HG02840 (cell line): ENCODE data around the gene LIN37.
A peak's percentile ranks its signal among the peaks of the same experiment; 100 is the strongest.
"Not testable (repeated sequence)": the region's sequence is repeated elsewhere in the genome, so short reads cannot be mapped to it uniquely, and the experiment has no call there.

ENCODE experiments used
- ATAC-seq: cut with Tn5 transposase; IDR thresholded peaks from one replicate; pipeline ENCODE4 v1.9.1; 2021; ENCODE audit warnings: mild to moderate bottlenecking, moderate library complexity, moderate number of reproducible peaks; ENCODE audit not compliant: unreplicated experiment, low FRiP score

LIN37 gene

GRCh38 chr19:35772362-35772761, 24.0 kb downstream of the LIN37 start:
- not testable (repeated sequence) for ATAC-seq

- no peak for ATAC-seq
These were observed 24.8 kb downstream of the LIN37 start for GRCh38 chr19:35773020-35773806.

GRCh38 chr19:35774274-35775045, 26.1 kb downstream of the LIN37 start:
- ATAC-seq: no peak

GRCh38 chr19:35775046-35775297, 26.6 kb downstream of the LIN37 start:
- ATAC-seq: no peak

GRCh38 chr19:35775298-35776101, 27.1 kb downstream of the LIN37 start, which contains the start of gene ARHGAP33:
Gene ARHGAP33 (plus strand): TSS chr19:35775564. CDS start chr19:35775659, 95 bp downstream.
- peak; percentile 91 for ATAC-seq

GRCh38 chr19:35776102-35776788, 27.9 kb downstream of the LIN37 start:
- no peak for ATAC-seq

- no peak for ATAC-seq
These were observed 28.9 kb downstream of the LIN37 start for GRCh38 chr19:35777086-35777841.

GRCh38 chr19:35777961-35778360, 29.6 kb downstream of the LIN37 start:
- ATAC-seq: no peak

GRCh38 chr19:35779033-35779432, 30.7 kb downstream of the LIN37 start:
- no peak for ATAC-seq

GRCh38 chr19:35780058-35780457, 31.7 kb downstream of the LIN37 start:
- no peak for ATAC-seq

GRCh38 chr19:35780717-35781116, 32.3 kb downstream of the LIN37 start:
- no peak for ATAC-seq

- ATAC-seq: no peak
These were observed 33.3 kb downstream of the LIN37 start for GRCh38 chr19:35781650-35782049.

- no peak for ATAC-seq
These were observed 34.2 kb downstream of the LIN37 start for GRCh38 chr19:35782589-35782988.

- ATAC-seq: no peak
These were observed 35.4 kb downstream of the LIN37 start for GRCh38 chr19:35783469-35784434.

GRCh38 chr19:35784503-35785338, 36.3 kb downstream of the LIN37 start:
- no peak for ATAC-seq

GRCh38 chr19:35785339-35785627, 36.9 kb downstream of the LIN37 start:
- no peak for ATAC-seq

- no peak for ATAC-seq
These were observed 38.2 kb downstream of the LIN37 start for GRCh38 chr19:35786299-35787160.
